ENCODE results near the gene HARBI1.

HARBI1 gene

GRCh38 chr11:46611526-46612304 lies 5.3 kb downstream of the HARBI1 start:
- ATAC-seq = no peak
- TF ChIP-seq CSDC2 (CRISPR knock-in tag; IDR thresholded peaks at IDR 0.05) (no peak), RARB (CRISPR knock-in tag; IDR thresholded peaks at IDR 0.05) (no peak), BACH2 (CRISPR knock-in tag; IDR thresholded peaks at IDR 0.05; ENCODE audit: borderline replicate concordance) (no peak), PATZ1 (CRISPR knock-in tag; IDR thresholded peaks at IDR 0.05; ENCODE audit: borderline replicate concordance) (no peak), OSR1 (CRISPR knock-in tag; IDR thresholded peaks at IDR 0.05) (no peak), ZFP30 (CRISPR knock-in tag; IDR thresholded peaks at IDR 0.05) (no peak), TOX (CRISPR knock-in tag; IDR thresholded peaks at IDR 0.05; ENCODE audit: borderline replicate concordance) (no peak), CREB5 (CRISPR knock-in tag; IDR thresholded peaks at IDR 0.05; ENCODE audit: low read depth) (no peak)

GRCh38 chr11:46609386-46609785 lies 7.6 kb downstream of the HARBI1 start:
- TF ChIP-seq ZC3H10 (CRISPR knock-in tag; IDR thresholded peaks at IDR 0.05) (no peak), GLIS3 (CRISPR knock-in tag; IDR thresholded peaks at IDR 0.05) (no peak), ARNTL (CRISPR knock-in tag; IDR thresholded peaks at IDR 0.05; ENCODE audit: borderline replicate concordance, low read depth) (no peak), CREB5 (CRISPR knock-in tag; IDR thresholded peaks at IDR 0.05; ENCODE audit: low read depth) (no peak), ZNF8 (CRISPR knock-in tag; IDR thresholded peaks at IDR 0.05) (no peak), TOX (CRISPR knock-in tag; IDR thresholded peaks at IDR 0.05; ENCODE audit: borderline replicate concordance) (no peak), CSRNP3 (CRISPR knock-in tag; IDR thresholded peaks at IDR 0.05) (no peak), TSHZ2 (CRISPR knock-in tag; IDR thresholded peaks at IDR 0.05) (no peak)
- ATAC-seq = no peak

- no peak for ATAC-seq
- no peak for TF ChIP-seq ZNF8 (CRISPR knock-in tag; IDR thresholded peaks at IDR 0.05)
- TF ChIP-seq PPARA (CRISPR knock-in tag; IDR thresholded peaks at IDR 0.05; ENCODE audit: borderline replicate concordance) = no peak
- no peak for TF ChIP-seq ZNF565 (CRISPR knock-in tag; conservative IDR thresholded peaks at IDR 0.05; ENCODE audit: low read depth)
- no peak for TF ChIP-seq PATZ1 (CRISPR knock-in tag; IDR thresholded peaks at IDR 0.05; ENCODE audit: borderline replicate concordance)
- no peak for TF ChIP-seq ARNTL (CRISPR knock-in tag; IDR thresholded peaks at IDR 0.05; ENCODE audit: borderline replicate concordance, low read depth)
- no peak for TF ChIP-seq ISL1 (CRISPR knock-in tag; IDR thresholded peaks at IDR 0.05)
- no peak for TF ChIP-seq ZFP30 (CRISPR knock-in tag; IDR thresholded peaks at IDR 0.05)
- TF ChIP-seq CSRNP3 (CRISPR knock-in tag; IDR thresholded peaks at IDR 0.05) = no peak
- TF ChIP-seq ZNF70 (CRISPR knock-in tag; IDR thresholded peaks at IDR 0.05) = no peak
- TF ChIP-seq CSDC2 (CRISPR knock-in tag; IDR thresholded peaks at IDR 0.05) = no peak
- TF ChIP-seq OSR1 (CRISPR knock-in tag; IDR thresholded peaks at IDR 0.05) = no peak
- no peak for TF ChIP-seq GLIS3 (CRISPR knock-in tag; IDR thresholded peaks at IDR 0.05)
- TF ChIP-seq TSHZ2 (CRISPR knock-in tag; IDR thresholded peaks at IDR 0.05) = no peak
- no peak for TF ChIP-seq TOX (CRISPR knock-in tag; IDR thresholded peaks at IDR 0.05; ENCODE audit: borderline replicate concordance)
- TF ChIP-seq ZFP3 (CRISPR knock-in tag; IDR thresholded peaks at IDR 0.05) = no peak
- no peak for TF ChIP-seq TCF4 (CRISPR knock-in tag; IDR thresholded peaks at IDR 0.05; ENCODE audit: borderline replicate concordance)
These were observed 9.5 kb downstream of the HARBI1 start for GRCh38 chr11:46607516-46607915.

All from SK-N-SH treated with all-trans-retinoic acid at 6 μM for 48 hours (cell line).